ENCODE results near the gene FAM117B.
"Not testable (repeated sequence)": the region's sequence is repeated elsewhere in the genome, so short reads cannot be mapped to it uniquely, and the experiment has no call there.

Gene FAM117B

GRCh38 chr2:202639231-202639630 lies 4.5 kb downstream of the FAM117B start:
- no peak for DNase-seq

GRCh38 chr2:202642567-202642966 lies 7.8 kb downstream of the FAM117B start:
- DNase-seq, result no peak

- no peak for DNase-seq
These were observed 8.5 kb downstream of the FAM117B start for GRCh38 chr2:202643012-202643858.

GRCh38 chr2:202652119-202652518 lies 17.4 kb downstream of the FAM117B start:
- no peak for DNase-seq

DNA sequence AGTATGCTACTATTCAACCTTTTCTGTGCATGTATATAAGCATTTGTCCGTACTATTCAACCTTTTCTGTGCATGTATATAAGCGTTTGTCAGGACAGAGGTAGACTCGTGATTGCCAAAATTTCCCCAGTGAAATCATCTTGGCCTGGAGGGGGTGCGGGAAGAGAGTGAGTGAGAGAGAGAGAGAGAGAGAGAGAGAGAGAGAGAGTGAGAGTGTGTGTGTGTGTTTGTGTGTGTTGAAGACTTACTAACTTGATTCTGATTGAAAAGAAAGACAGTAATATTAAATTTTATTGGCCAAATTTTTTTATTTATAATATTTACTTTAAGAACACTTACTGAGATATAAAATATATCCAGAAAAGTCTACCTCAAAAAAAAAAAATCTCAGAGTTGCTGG lies 19.1 kb downstream of the FAM117B start:
- no peak for DNase-seq

DNA sequence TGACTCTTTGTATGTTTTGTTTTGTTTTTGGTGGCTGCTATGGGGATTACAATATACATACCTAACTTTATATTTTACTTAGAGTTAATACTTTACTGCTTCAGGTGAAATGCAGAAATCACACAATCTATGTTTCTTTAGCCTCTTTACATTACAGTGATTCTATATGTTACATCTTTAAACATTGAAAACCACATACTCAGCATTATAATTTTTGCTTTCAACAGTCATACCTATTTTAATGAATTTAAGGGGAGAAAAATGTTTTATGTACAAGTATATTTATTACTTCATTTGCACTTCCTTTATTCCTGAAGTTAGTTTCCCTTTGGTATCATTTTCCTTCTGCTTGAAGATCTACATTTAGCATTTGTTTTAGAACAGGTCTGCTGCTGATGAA lies 23.1 kb downstream of the FAM117B start:
- DNase-seq, result no peak

GRCh38 chr2:202660796-202661195 lies 26.0 kb downstream of the FAM117B start:
- DNase-seq, result no peak

DNA sequence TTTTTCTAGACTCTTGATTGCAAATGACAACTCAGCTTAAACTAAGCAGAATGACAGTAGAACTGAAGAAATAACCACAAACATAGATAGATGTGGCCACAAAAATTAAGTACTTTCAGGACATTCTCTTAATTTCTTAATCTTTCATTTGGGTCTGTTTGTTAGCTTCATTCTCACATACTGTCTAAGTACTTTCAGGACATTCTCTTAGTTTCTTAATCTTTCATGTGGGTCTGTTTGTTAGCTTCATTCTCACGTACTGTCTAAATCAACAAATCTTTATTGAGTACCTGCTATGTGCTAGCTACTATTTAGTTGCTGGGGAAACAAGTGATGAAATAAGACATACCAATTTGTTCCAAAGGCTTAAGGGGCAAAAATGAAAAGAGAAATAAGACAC lies 35.1 kb downstream of the FAM117B start:
- DNase-seq, result no peak

GRCh38 chr2:202671317-202672035 lies 36.7 kb downstream of the FAM117B start:
- no peak for DNase-seq

DNA sequence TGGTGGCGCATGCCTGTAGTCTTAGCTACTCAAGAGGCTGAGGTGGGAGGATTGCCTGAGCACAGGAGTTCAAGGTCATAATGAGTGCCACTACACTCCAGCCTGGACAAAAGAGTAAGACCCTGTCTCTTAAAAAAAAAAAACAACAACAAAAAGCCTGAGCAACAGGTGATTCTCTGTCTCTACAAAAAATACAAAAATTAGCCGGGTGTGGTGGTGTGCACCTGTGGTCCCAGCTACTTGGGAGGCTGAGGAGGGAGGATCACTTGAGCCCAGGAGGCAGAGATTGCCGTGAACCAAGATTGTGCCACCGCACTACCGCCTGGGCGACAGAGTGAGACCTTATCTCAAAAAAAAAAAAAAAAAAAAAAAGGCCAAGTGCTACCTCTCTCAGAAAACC lies 40.3 kb downstream of the FAM117B start:
- not testable (repeated sequence) for DNase-seq

DNA sequence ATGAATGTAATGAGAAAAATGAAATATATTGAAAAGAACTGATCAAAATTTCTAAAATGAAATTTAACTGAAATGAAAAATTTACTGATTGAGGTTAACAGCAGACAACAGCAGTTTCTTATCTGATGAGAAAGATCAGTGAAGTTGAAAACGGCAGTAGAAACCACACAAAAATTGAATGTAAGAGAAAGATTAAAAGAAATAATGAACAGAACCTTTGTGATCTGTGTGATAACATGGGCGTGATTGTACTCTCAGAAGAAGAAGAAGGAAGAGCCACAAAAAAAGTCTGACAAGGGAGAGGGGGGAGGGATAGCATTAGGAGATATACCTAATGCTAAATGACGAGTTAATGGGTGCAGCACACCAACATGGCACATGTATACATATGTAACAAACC lies 45.2 kb downstream of the FAM117B start:
- DNase-seq, result no peak

DNA sequence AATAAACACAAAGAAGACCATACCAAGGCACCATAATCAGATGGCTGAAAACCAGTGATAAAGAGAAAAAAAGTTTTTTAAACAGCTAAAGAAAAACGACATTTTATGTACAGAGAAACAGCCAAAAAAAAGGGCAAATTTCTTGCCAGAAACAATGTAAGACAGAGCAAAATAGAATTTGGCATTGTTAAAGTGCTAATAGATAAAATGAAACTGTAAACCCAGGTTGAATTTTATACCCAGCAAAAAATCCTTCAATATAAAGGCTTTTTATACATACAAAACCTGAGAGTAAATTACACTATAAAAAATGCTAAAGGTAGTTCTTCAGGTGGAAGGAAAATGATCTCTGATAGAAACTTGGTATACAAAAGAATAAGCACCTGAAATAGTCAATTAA lies 45.7 kb downstream of the FAM117B start:
- DNase-seq, result no peak

DNA sequence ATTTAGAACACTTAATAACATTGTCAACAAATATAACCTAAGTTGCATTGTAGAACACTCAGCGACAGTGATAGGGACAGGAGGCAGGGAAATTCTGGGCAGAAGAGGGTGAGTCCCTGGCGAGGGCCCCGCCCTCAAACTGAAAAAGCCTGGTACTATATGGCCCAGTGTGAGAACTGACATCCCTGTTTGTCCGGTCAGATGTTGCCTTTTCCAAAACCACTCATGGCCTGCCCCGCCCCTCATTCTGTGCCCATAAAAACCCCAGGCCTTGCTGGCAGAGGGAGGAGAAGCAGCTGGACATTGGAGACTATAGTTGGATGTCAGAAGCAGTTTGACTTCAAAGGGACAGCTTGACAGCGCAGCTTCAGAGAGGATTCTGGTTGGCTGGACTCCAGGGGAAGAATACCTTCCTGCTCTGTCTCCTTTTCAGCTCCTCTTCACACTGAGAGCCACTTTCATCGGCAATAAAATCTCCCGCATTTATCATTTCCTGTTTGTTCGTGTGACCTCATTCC lies 47.0 kb downstream of the FAM117B start:
- DNase-seq, result no peak

- no peak for DNase-seq
These were observed 47.5 kb downstream of the FAM117B start for GRCh38 chr2:202682274-202682673.

- no peak for DNase-seq
These were observed 52.5 kb downstream of the FAM117B start for GRCh38 chr2:202687276-202687675.

DNA sequence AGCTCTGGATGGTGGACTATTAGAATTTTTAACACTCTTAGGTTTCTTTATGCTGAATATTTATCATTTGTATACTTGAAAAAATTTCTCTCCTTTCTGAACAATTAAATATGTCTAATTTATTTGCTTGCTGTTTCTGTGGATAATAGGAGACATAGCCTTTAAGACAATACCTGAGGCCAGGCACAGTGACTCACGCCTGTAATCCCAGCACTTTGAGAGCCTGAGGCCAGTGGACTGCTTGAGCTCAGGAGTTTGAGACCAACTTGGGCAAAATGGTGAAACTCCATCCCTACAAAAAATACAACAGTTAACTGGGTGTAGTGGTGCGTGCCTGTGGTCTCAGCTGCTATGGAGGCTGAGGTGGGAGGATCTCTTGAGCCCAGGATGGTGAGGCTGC lies 54.7 kb downstream of the FAM117B start:
- DNase-seq, result no peak

DNA sequence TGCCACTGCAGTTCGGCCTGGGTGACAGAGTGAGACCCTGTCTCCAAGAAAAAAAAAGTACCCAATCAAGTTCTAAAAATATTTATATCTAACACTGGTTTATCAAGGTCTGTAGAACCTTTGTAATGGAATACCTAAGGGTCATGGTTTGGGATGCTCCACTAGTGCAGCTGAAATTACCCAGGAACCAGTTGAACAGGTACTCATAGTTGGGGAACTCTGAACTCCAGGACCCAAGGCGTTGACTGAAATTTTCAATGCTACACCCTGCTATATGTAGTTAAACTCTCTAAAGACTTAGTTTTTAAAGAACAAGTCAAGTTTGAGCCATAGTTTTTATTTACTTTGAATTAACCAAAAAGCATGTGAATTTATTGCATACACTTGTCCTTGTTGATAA lies 55.1 kb downstream of the FAM117B start:
- no peak for DNase-seq

DNA sequence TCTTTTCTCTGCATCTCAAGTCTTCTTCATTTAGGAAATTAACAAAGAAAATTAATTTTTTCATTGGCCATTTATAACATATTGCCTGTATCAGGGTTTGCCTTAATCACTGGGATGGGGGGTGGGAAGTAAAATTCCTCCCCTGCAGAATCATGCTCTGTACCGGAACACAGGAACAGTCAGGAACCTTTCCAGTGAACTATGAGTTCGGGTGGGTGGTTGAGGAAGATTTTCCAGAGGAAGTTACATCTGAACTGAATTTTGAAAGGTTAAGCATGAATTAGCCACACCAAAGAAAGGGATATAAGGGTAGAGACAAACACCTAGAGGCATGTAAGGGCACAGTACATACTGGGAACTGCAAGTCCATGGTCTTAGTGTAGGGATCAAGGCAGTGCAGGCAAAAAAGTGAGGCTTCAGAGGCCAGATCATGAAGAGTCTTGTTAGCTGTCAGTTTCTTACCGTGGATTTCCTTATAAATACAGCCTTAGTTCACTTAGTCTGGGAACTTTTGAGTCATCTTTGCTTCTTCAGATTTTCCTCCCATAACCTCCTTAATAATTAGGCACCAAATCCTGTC lies 55.6 kb downstream of the FAM117B start:
- DNase-seq, result no peak

- no peak for DNase-seq
These were observed 58.7 kb downstream of the FAM117B start for GRCh38 chr2:202693503-202693902.

DNA sequence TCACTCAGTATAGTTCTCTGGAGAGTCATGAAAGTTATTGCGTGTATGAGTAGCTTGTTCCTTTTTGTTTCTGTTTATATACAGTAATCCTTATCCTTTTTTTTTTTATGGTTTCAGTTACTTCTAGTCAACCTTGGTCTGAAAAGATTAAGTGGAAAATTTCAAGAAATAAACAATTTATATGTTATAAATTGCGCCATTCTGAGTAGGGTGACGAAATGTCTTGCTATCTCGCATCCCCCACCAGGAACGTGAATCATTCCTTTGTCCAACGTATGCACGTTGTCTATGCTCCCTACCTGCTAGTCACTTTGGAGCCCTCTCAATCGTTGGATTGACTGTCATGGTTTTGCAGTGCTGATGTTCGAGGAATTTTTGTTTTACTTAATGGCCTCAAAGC lies 60.4 kb downstream of the FAM117B start:
- DNase-seq, result no peak

- DNase-seq, result no peak
These were observed 65.5 kb downstream of the FAM117B start for GRCh38 chr2:202700075-202700901.

GRCh38 chr2:202703091-202703490 lies 68.3 kb downstream of the FAM117B start:
- DNase-seq, result no peak

- DNase-seq, result no peak
These were observed 69.5 kb downstream of the FAM117B start for GRCh38 chr2:202704248-202704647.

Data from activated effector memory CD4-positive, alpha-beta T cell treated with Interleukin-2 at 50 U/mL for 16 hours (primary cell).